HEK293T (cell line): Measurements from ENCODE around the gene ALOX5AP.

Experiments used
- BHLHE40 ChIP-seq: fragments of 450-650 bp; IDR thresholded peaks from 2 replicates; pipeline ENCODE4 v1.6.1; 2016; ENCODE audit warnings: mild to moderate bottlenecking, moderate library complexity, borderline replicate concordance
- ELF4 ChIP-seq: fragments of 450-650 bp; IDR thresholded peaks from 2 replicates; pipeline ENCODE4 v1.6.1; 2017; ENCODE audit warnings: antibody characterized with exemption
- FOXA1 ChIP-seq: fragments of 450-650 bp; IDR thresholded peaks from 2 replicates; pipeline ENCODE4 v1.6.1; 2016; ENCODE audit warnings: mild to moderate bottlenecking
- HDGF ChIP-seq: fragments of 450-650 bp; IDR thresholded peaks from 2 replicates; pipeline ENCODE4 v1.6.1; 2017; ENCODE audit warnings: antibody characterized with exemption, borderline replicate concordance
- LEF1 ChIP-seq: fragments of 450-650 bp; IDR thresholded peaks from 2 replicates; pipeline ENCODE4 v1.6.1; 2017; ENCODE audit warnings: mild to moderate bottlenecking, borderline replicate concordance
- SP1 ChIP-seq: fragments of 450-650 bp; IDR thresholded peaks from 2 replicates; pipeline ENCODE4 v1.6.1; 2017
- SUZ12 ChIP-seq: fragments of 450-650 bp; IDR thresholded peaks from 2 replicates; pipeline ENCODE4 v1.6.1; 2016; ENCODE audit warnings: mild to moderate bottlenecking
- TARDBP ChIP-seq: fragments of 450-650 bp; IDR thresholded peaks from 2 replicates; pipeline ENCODE4 v1.6.1; 2016

- TF ChIP-seq SUZ12 (no peak), LEF1 (no peak), SP1 (no peak), BHLHE40 (no peak), FOXA1 (no peak), ELF4 (no peak), TARDBP (no peak), HDGF (no peak)
These were observed 45.6 kb upstream of the ALOX5AP start for GRCh38 chr13:30689752-30690151.
